Ramos (cell line): ENCODE data around the gene LCNL1.

Source experiments
- in situ Hi-C: fragments of 300-500 bp; cut with MboI; formaldehyde crosslinking; loops from one replicate; pipeline ENCODE4 v1.14.3; 2022; ENCODE audit warnings: low sequenced_read_pairs; ENCODE audit not compliant: unreplicated experiment

The LCNL1 gene

DNA sequence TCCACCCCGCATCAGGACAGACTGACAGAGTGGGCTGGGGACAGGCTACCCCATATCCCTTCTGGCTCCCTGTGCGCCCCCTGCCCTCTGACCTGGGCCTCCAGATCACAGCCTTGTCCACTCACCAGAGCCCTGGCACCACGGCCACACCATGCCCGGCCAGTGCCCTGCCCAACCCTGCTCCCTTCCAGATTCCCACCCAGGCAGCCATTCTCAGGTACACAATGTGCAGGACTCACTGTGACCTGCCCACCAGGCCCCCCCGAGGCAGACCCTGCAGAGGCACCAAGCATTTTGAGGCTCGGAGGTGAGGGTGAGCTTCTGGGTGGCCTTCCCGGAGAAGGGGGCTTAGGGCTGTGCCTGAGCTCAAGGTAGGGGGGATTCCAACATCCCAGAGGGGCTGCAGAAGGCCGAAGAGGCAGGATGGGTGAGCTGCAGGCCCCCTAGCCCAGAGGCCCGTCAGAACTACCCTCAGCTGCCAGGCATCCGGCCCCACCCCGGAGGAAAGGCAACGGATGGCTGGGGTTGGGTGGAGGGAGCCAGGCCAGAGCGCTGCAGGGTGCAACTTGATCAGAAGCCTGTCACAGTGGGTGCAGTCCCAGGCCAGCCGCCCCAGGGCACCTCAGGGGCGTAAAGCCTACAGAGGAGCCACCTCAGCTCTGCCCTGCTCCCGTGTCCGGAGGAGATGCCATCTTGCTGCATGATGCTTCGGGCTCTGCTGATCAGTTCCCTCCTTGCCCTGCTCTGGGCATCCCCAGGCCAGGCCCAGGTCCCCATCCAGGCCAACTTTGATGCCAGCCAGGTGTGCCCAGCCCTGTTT is at the start of gene LCNL1:
Gene LCNL1 (plus strand): TSS at position 762 of the 820 bp plus-strand sequence. CDS start 594 bp downstream, outside the sequence.
- in situ Hi-C loops: no loop called here

DNA sequence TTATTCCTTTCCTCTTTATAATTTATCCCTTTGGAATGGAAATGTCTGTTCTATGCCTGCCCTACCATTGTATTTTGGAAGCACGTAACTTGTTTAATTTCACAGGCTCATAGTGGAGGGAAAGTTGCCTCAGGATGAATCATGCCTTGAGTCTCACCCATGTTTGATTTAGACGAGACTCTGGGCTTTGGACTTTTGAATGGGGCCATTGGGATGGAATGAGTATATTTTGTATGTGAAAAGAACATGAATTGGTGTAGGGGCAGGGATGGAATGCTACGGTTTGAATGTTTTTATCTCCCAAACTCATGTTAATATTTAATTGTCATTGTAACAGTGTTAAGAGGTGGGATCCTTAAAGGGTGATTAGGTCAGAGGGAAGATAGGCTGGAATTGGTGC is 48.5 kb upstream of the LCNL1 start:
- in situ Hi-C loops: no loop called here

DNA sequence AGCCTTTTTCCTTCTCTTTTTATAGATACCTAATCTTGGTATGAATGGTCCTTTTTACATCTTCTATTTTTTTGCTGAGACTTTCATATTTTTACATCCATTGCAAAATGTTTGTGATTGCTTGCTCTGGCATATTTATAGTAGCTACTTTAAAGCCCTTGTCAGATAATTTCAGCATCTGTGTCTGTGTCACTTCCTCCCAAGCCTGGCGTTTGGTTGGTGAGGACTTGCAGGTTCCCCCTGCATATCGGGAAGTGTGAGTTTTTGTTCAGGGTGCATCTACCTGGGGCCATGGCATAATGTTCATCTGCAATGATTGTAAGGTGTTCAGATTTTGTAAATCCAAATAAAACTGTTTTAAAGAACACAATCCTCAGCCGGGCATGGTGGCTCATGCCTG is 47.1 kb upstream of the LCNL1 start:
- in situ Hi-C loops: no loop called here

DNA sequence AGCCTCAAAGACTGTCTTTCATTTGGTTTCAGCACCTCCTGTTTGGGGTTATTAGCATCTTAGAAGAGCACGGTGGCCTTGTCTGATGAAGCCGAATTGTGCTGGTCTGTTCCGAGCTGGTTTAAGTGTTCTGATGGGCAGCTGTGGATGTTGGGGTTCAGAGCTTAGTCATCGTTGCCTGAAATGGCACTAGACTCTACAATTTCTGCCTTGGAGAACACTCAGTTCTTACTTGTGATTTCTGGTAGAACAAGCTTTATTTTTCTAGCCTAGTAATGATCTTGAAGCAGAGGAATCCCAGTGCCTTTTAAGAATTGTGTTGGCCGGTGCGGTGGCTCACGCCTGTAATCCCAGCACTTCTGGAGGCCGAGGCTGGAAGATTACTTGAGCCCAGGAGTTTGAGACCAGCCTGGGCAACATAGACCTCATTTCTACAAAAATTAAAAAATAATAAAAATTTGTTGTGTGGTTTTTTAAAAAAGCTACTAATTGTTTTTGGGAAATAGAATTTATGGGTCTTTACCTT is 46.1 kb upstream of the LCNL1 start:
- in situ Hi-C loops: no loop called here

DNA sequence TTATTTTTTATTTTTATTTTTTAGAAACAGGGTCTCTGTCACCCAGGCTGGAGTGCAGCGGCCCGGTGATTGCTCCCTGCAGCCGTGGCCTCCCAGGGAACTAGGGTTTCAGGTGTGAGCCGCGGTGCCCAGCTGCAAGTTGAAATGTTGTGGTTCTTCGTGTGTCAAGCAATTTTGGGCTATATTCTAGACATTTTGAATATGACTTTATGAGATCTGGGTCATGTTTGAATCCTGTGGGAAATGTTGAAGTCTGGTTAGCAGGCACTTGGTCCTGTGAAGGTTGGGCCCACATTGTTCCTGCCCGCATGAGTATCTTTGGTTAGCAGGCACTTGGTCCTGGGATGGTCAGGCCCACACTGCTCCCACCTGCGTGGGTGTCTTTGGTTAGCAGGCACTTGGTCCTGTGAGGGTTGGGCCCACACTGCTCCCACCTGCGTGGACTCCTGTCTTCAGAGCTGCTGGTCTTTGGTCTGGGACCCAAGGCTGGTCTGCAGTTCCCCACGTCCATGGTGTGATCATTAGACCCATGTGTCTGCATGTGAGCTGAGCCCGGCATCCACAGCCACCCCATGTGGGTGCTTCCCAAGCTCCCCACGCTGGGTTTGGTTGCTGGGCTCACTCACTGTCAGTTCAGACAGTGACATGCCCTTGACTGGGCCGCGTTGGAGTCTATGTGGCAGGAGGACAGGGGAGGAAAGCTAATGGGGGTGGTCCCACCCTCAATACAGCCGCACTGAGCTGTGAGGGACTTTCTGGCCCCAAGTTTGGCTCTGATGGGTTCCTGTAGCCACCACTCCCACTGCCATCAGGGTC is 45.4 kb upstream of the LCNL1 start:
- in situ Hi-C loops: no loop called here

DNA sequence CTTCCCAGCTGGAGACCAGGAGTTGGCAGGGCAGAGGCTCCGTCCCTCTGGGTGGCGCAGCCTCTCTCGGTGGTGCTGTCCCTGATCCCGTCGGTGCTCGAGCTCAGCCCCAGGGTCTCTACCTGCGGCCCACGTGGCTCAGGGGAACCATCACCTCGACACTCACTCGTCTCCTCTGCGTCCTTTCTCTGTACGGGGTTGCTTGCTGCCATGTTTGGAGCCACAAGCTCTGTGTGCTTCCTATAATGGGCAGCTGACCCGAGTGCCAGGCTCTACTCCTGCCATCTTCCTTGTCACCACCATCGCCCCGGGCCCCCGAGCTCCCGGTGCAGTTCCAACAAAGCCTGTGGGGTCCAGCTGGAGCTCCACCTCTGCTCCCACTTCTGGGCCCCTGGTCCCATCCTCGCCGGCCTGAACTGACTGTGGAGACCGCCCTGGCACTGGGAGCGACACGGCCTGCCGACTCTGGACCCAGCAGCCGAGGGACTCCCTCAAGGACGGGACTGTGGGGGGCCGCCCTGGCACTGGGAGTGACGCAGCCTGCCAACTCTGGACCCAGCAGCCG is 43.3 kb upstream of the LCNL1 start:
- in situ Hi-C loops: no loop called here

DNA sequence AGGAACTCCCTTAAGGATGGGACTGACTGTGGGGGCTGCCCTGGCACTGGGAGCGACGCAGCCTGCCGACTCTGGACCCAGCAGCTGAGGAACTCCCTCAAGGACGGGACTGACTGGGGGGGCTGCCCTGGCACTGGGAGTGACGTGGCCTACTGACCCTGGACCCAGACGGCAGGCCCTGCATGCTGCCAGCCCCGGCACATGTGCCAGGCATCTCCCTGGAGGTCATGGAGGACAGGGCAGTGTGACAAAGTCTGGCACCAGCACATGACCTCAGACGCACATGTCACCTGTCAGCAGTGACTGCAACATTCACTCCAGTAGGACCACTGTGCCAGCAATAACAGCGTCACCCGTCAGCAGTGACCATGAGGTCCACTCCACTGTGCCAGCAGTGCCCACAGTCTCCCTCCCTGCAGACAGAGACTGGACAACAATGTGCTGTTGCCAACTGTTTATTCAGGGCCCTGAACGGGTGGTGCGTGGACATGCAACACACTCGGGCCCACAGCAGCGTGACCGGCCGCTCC is 42.7 kb upstream of the LCNL1 start:
- in situ Hi-C loops: no loop called here

DNA sequence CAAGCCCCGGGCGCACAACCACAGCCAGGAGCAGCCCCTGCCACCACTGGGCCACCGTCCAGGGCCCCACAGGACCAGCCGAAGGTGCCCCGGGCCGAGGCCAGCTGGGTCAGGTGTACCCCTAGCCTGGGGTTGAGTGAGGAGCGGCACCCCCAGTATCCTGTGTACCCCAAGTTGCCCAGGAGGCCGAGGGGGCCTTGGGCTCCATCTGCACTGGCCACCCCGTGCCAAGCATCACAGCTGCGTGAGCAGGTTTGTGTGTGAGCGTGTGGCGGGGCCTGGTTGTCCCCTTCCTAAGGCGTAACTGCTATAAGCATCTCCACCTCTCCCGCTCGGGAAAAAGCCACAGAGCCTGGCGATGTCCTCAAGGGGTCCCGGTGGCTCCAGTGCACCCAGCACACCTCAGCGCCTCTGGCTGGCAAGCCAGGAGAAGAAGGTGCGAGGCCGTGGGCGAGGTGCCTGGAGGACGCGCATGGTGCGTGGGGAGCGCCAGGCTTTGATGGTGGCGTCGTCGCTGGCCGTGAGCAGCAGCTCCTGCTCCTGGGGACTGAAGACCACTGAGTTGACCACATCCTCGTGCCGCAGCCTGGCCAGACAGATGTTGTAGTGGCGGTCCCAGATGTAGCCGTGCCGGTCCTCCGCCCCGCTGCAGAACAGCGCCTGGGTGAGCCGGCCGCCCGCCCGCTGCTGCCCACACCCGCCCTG is 42.1 kb upstream of the LCNL1 start:
- in situ Hi-C loops: no loop called here

DNA sequence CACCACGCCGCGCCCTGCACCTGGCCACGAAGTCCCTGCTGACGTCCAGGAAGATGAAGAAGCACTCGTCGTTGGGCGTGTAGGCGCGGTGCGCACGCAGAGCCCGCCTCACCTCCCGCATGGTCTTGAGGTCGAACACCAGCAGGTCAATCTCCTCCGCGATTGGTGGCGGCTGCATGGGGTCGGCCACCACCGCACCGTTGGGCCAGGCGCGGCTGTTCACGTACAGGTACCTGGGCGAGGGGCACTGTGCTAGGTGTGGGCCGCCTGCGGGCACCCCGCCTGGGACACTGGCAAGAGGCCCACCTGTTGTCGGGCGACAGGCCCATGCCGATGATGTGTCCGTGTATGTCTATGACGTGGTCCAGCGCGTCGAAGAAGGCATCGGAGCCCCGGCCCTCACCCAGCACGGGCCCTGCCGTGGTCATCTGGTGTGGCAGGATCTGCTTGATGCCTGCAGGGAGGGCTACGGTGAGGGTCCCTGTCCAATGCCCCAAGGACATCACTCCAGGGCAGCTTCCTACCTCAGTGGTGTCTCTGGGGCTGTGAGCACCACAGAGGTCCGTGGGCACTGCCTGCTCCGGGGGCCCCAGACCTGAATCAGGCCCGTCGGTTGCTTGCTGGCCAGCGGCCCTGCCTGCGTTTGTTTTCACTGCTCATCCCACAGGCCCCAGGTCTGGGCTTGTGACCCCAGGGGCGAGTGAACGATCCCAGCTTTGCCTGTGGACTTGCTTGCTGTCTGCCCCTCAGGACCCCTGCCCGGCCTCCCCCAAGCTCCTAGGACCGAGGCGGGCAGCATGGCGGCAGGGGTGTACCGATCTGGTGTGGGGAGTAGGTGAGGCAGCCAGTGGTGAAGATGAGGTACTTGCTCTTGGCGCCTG is 41.3 kb upstream of the LCNL1 start:
- in situ Hi-C loops: no loop called here

DNA sequence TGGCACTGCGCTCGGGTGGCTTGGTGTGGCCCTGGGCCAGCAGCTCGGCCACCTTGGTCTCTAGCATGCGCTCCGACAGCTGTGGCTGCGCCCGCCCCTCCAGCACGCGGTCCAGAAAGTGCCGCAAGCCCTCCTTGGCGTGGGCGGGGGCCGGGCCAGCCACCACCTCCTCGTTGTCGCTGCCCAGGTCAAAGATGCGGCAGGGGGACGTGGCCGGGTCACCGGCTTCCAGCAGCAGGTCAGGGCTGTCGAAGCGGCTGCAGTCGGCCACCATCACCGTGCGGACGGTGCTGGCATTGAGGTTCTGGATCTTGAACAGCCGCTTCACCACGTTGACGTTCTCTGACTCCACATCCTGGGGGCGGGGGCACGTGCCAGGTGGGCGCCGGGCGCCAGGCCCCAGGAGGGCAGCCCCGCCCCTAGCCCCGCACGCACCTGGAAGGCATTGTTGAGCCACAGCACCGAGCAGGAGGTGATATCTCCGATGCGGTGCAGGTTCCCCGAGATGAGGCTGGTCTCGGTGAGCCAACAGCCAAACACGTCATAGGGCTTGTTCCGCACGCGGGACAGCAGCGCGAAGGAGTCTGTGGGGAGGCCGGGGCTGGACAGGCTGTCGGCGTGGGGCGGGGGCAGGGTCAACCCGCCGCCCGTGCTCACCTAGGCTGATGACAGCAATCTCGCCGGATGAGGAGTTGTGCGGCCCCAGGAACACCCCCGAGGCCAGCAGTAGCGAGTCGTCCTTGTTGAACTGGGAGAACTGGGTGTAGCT is 40.5 kb upstream of the LCNL1 start:
- in situ Hi-C loops: no loop called here

DNA sequence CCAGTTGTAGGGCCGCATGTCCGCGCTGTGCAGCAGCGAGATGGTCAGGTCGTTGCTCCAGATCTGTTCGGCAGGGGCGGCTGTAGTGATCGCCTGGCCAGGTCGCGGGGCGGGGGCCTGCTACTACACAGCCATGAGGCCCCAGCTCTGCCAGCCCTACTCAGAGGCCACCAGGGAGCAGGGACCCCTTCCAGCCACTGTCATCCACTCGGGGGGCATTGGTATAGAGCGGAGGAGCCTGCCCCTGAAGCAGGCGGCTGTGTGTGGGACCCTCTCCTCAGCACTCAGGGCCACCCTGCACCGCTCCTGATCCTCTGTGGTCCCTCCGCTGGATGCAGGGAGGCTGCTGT is 39.9 kb upstream of the LCNL1 start:
- in situ Hi-C loops: no loop called here

DNA sequence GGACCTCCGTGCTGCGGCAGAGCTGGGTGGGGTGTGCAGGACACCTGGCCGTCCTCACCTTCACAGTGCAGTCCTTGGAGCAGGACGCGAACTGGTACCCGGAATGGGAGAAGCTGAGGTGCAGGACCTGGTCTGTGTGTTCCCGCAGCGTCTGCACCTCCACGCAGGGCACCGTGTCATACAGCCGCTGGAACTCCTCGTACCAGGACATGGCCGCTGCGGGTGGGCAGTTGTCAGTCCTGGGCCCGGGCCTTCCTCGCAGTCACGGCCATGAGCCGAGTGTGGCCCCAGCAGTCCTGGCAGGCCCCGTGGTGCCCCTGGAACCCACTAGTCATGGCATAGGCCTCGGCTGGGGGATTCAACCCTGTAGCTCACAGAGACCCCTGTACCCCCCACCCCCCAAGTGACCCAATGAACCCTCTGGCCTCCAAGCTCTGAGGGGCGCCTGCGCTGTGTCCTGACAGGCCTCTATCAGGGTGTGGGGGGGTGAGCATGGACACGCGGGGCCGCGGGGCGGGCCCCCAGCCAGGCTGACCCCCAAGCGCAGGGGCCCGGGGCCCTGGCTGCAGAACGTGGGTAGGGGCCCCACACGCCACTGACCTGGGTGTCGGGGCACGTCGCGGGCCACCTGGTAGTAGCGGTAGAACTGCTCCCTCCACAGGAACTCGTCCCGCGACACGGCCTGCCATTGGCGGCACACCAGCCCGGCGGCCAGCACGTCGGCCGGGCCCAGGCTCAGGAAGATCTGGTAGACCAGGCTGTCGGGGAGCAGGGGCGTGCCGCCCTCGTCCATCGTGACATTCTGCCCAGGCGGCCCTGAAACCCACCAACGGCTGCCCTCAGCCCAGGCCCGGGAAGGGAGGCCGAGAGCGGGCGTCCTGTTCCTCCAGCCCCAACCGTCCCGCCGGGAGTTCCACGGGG is 39.2 kb upstream of the LCNL1 start:
- in situ Hi-C loops: no loop called here

DNA sequence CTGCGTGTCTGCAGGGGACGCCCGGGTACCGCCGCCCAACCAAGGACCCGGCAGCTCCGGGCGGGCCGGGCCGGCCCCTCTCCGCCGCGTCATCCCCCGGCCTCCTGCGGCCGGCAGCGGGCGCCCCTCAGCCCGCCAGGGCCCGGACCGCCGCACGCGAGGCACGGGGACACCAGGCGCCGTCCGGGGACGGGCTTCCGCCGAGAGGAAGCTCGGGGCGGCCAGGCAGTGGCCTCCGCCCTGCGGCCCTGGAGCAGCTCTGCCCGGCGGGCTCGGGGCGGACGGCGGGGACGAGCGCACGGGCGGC is 38.6 kb upstream of the LCNL1 start:
- in situ Hi-C loops: no loop called here

DNA sequence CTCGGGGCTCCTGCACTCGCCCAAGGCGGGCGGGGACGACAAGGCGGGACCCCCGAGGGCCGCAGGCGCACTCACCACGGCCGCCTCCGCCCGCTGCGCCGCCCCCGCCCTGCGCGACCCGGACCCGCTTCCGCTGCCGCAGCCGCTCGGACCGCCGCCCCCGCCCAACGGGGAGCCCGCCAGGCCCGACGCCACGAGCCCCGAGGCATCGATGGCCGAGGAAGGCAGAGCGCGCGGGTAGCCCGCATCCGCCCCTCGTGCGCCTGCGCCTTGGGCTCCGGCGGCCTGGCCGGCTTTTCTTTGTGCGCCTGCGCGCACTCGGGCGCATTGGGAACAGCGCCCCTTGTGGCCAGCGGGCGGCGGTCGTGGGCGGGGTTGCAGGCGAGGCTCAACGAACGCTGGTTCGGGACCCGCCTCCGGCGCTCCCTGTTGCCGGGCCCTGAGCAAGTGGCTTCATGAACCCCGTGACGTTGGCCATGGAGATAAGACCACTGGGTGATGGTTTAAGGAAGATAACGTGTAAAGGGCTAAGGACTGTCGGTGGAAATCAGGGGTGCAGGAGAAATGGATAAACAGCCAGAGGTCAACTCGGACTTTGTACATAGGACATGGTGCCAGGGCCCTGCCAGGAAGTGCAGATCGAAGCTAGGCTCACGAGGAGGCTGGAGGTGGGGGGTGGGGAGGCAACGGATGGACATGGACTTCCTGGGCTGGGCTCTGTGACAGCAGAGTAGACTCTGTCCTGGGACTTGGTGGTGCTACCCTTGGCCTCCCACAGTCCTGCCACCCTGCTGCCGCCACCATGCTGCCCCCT is 38.1 kb upstream of the LCNL1 start, which contains the start of the genes C8G and FBXW5:
Gene C8G (plus strand): TSS at position 725 of the 814 bp plus-strand sequence. CDS start 78 bp downstream, at position 803.
Gene FBXW5 (minus strand): TSS at position 220 of the 814 bp plus-strand sequence. CDS start 655 bp downstream, outside the sequence.
- in situ Hi-C loops: no loop called here

DNA sequence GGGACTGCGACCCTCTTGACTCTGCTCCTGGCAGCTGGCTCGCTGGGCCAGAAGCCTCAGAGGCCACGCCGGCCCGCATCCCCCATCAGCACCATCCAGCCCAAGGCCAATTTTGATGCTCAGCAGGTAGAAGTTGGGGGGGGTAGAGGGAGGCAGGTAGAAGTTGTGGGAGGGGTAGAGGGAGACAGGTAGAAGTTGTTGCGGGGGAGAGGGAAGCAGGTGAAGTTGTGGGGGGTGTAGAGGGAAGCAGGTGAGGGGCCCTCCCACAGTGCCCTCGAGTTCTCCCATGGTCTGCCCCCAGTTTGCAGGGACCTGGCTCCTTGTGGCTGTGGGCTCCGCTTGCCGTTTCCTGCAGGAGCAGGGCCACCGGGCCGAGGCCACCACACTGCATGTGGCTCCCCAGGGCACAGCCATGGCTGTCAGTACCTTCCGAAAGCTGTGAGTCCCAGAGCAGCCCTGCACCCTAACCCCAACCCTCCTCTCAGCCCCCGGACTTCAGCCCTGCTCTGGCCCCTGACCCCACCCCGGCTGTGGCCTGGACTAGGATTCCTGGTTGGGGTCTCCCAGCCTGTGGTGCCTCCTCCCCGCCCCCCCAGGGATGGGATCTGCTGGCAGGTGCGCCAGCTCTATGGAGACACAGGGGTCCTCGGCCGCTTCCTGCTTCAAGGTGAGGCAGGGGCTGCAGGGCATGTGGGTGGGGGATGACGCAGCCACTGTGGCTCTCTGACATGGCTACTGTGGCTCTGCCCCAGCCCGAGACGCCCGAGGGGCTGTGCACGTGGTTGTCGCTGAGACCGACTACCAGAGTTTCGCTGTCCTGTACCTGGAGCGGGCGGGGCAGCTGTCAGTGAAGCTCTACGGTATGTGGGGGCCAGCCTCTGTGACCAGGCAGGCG is 37.2 kb upstream of the LCNL1 start:
- in situ Hi-C loops: no loop called here
